IPS-15b (cell line): Measurements from ENCODE around the gene CSHL1.
"Not testable (repeated sequence)": the region's sequence is repeated elsewhere in the genome, so short reads cannot be mapped to it uniquely, and the experiment has no call there.

Experiments
- H3K27me3 ChIP-seq: one replicate; pipeline ENCODE4 v1.6.1; 2013; ENCODE audit warnings: low read length; ENCODE audit not compliant: control insufficient read depth, insufficient read depth
- H3K36me3 ChIP-seq: one replicate; pipeline ENCODE4 v1.6.1; 2013; ENCODE audit warnings: low read length; ENCODE audit not compliant: control insufficient read depth, insufficient read depth
- H3K4me1 ChIP-seq: one replicate; pipeline ENCODE4 v1.6.1; 2013; ENCODE audit warnings: mild to moderate bottlenecking, low read length; ENCODE audit not compliant: control insufficient read depth, insufficient read depth
- H3K4me3 ChIP-seq: one replicate; pipeline ENCODE4 v1.5.1; 2013; ENCODE audit warnings: low read depth, low read length
- H3K9ac ChIP-seq: one replicate; pipeline ENCODE4 v1.6.1; 2013; ENCODE audit warnings: low read depth, mild to moderate bottlenecking, low read length
- H3K9me3 ChIP-seq: one replicate; pipeline ENCODE4 v1.6.1; 2013; ENCODE audit warnings: mild to moderate bottlenecking, low read length; ENCODE audit not compliant: control insufficient read depth, insufficient read depth

The CSHL1 gene

GRCh38 chr17:63927464-63928171, 16.6 kb upstream of the CSHL1 start:
- H3K9me3 ChIP-seq: no peaks in the 10 kb centered on the region
- peaks cover 3% of the 10 kb centered on the region for H3K4me1 ChIP-seq
- no peak overlapping the region for H3K9ac ChIP-seq
- H3K27me3 ChIP-seq: no peaks in the 10 kb centered on the region
- no peak overlapping the region for H3K4me3 ChIP-seq
- no peaks in the 10 kb centered on the region for H3K36me3 ChIP-seq

GRCh38 chr17:63926164-63926563, 15.1 kb upstream of the CSHL1 start:
- Histone ChIP-seq H3K4me3 (no peak overlapping the region), H3K9me3 (no peaks in the 10 kb centered on the region), H3K4me1 (peaks cover 3% of the 10 kb centered on the region), H3K9ac (no peak overlapping the region), H3K27me3 (no peaks in the 10 kb centered on the region), H3K36me3 (no peaks in the 10 kb centered on the region)

- Histone ChIP-seq H3K4me3 (no peak overlapping the region), H3K9me3 (no peaks in the 10 kb centered on the region), H3K4me1 (peaks cover under 1% of the 10 kb centered on the region), H3K9ac (no peak overlapping the region), H3K27me3 (no peaks in the 10 kb centered on the region), H3K36me3 (no peaks in the 10 kb centered on the region)
Measured at GRCh38 chr17:63925615-63926014, 14.6 kb upstream of the CSHL1 start.

GRCh38 chr17:63922402-63922801, 11.3 kb upstream of the CSHL1 start:
- not testable (repeated sequence) for H3K4me1 ChIP-seq, H3K36me3 ChIP-seq, H3K9ac ChIP-seq, H3K4me3 ChIP-seq, H3K9me3 ChIP-seq, H3K27me3 ChIP-seq

- H3K4me1 ChIP-seq, H3K36me3 ChIP-seq, H3K9me3 ChIP-seq, H3K9ac ChIP-seq, H3K4me3 ChIP-seq: not testable (repeated sequence)
- H3K27me3 ChIP-seq: peaks cover 13% of the 10 kb centered on the region
Measured at GRCh38 chr17:63920779-63921178, 9.7 kb upstream of the CSHL1 start.

- not testable (repeated sequence) for H3K9me3 ChIP-seq, H3K36me3 ChIP-seq, H3K9ac ChIP-seq, H3K4me3 ChIP-seq, H3K4me1 ChIP-seq
- peaks cover 13% of the 10 kb centered on the region for H3K27me3 ChIP-seq
Measured at GRCh38 chr17:63920050-63920449, 9.0 kb upstream of the CSHL1 start.

- peaks cover 13% of the 10 kb centered on the region for H3K27me3 ChIP-seq
- H3K9ac ChIP-seq: no peak overlapping the region
- no peaks in the 10 kb centered on the region for H3K9me3 ChIP-seq
- no peaks in the 10 kb centered on the region for H3K4me1 ChIP-seq
- H3K36me3 ChIP-seq: peaks cover 2% of the 10 kb centered on the region
- H3K4me3 ChIP-seq: no peak overlapping the region
Measured at GRCh38 chr17:63919311-63919723, 8.3 kb upstream of the CSHL1 start.

- not testable (repeated sequence) for H3K36me3 ChIP-seq, H3K9me3 ChIP-seq, H3K9ac ChIP-seq, H3K4me1 ChIP-seq
- peaks cover 13% of the 10 kb centered on the region for H3K27me3 ChIP-seq
- peak within 1 kb of the TSS; percentile 27 for H3K4me3 ChIP-seq
Measured at GRCh38 chr17:63918789-63919305, 7.8 kb upstream of the CSHL1 start, which contains the start of gene GH1. TSS of gene GH1 (minus strand) at chr17:63918839. CDS start at chr17:63918776, 63 bp downstream.

GRCh38 chr17:63918305-63918704, 7.2 kb upstream of the CSHL1 start:
- Histone ChIP-seq H3K36me3 (peaks cover 2% of the 10 kb centered on the region), H3K9ac (no peak overlapping the region), H3K4me3 (peak overlapping the region; percentile 27), H3K27me3 (peaks cover 13% of the 10 kb centered on the region), H3K4me1 (no peaks in the 10 kb centered on the region), H3K9me3 (no peaks in the 10 kb centered on the region)

- H3K4me1 ChIP-seq: no peaks in the 10 kb centered on the region
- peaks cover 13% of the 10 kb centered on the region for H3K27me3 ChIP-seq
- peak overlapping the region; percentile 27 for H3K4me3 ChIP-seq
- peaks cover 2% of the 10 kb centered on the region for H3K36me3 ChIP-seq
- H3K9me3 ChIP-seq: no peaks in the 10 kb centered on the region
- H3K9ac ChIP-seq: no peak overlapping the region
Measured at GRCh38 chr17:63917646-63918045, 6.6 kb upstream of the CSHL1 start.

GRCh38 chr17:63917206-63917605, 6.1 kb upstream of the CSHL1 start:
- H3K4me3 ChIP-seq, H3K4me1 ChIP-seq, H3K36me3 ChIP-seq, H3K9ac ChIP-seq, H3K9me3 ChIP-seq: not testable (repeated sequence)
- peaks cover 13% of the 10 kb centered on the region for H3K27me3 ChIP-seq

- H3K4me3 ChIP-seq: no peak overlapping the region
- H3K9me3 ChIP-seq: no peaks in the 10 kb centered on the region
- no peak overlapping the region for H3K9ac ChIP-seq
- H3K4me1 ChIP-seq: no peaks in the 10 kb centered on the region
- peaks cover 13% of the 10 kb centered on the region for H3K27me3 ChIP-seq
- peaks cover 2% of the 10 kb centered on the region for H3K36me3 ChIP-seq
Measured at GRCh38 chr17:63916566-63917185, 5.6 kb upstream of the CSHL1 start.
